Fibroblast of skin of scalp (primary cell): ENCODE results near the gene RNF150.
A peak's percentile ranks its signal among the peaks of the same experiment; 100 is the strongest.

Experiments used
- DNase-seq: peaks from one replicate; pipeline ENCODE4 v3.0.0-alpha.2; 2013

RNF150 gene

DNA sequence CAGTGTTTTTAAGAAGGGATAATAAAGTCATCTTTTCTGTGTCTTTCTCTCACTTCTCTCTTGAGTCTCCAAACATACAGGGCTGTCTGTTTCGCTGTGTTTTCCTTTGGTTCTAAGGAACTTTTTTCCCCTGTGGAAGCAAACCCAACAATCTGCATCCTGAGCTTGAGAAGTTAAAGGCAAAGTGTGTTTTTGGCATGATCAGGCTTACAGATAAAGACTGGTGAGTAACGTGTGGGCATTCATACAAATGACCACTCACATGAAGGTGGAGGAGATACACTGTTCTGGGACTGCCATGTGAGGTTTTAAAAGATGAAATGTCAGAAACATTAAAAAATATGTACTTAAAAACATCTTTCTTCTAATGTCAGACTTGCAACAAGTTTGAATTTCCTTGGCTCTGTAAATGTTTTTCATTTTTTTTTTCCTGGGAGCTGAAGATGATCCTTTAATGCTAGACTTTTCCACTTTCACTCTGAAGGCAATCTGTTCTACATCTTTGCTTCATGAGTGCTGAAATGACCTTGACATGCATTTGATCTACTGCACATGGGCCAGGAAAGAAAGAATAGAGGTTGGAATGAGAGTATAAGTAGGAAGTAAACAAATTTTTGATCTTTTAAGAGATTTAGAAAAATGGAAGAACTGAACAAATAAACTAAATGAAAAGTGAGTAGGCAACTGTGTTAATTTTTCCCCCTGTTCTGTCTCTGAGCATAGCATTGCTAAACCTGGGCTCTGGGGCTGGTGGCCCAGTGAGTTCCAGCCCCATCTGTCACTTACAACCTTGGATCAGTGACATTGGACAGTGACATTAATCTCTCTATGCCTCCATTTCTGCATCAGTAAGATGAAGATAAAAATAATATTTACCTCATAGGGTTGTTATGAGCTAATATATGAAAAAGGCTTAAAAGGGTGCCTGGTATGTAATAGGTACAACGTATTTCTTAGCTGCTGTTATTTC, 226.0 kb downstream of the RNF150 start:
- no peak for DNase-seq

DNA sequence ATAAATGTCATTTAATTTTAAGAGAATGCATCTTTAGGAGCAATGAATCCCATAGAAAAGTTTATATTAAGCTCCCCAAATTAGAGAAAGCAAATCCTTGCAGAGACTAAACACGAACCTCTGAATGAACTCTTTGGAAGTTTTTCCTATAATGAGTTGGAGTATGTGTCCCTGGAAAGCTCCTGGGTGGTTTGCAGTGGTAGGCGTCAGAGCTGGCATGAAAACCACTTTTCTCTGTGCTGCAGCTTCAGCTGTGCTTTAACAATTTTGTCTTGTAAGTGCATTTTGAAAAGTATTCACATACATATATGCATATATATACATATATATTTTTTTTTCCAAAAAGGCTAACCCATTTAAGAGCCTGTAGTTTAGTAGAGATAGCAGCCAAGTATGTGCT, 228.4 kb downstream of the RNF150 start:
- no peak for DNase-seq

DNA sequence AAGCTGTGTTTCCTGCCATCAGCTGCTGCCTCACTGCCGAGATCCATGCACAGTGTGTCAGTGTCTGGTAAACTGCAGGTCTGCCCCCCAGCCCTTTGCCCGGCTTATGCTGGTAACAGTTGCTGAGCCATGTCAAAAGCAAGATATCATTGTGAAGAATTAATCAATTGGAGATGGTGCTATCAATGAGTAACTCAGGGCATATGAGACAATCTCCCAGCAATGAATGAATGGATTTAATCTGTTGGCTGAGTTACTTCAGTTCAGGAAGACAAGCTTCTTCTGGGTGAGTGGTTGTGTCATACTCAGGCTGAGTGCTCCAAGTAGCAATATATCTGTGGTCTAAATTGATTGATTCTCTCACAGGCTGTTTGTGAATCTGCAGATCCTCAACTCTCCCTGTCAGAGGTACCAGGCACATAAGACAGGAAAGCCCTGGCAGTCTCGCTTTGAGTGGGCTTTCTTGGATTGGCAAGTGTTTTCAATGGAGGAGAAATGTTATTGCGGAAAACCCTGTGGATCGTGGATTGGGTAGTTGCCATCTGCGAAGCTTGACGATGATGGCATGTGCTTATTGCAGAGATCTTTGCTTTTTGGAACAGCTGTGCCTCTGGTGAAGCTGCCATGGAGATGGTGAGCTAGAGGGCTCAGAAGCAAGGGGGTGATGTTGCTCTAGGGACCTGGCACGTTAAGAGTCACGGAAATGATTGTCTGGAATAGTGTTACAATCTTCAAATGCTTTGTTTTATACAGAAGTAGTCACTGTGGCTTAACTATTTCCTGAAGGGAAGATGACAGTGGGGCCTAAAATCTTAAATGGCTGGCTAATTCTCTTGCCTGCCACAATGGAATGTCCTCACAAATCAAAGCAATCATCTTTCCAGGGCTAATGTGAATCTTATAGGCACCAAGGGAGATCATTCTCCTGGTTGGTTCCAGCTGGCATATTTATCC, 229.5 kb downstream of the RNF150 start:
- DNase-seq: peak; percentile 43

DNA sequence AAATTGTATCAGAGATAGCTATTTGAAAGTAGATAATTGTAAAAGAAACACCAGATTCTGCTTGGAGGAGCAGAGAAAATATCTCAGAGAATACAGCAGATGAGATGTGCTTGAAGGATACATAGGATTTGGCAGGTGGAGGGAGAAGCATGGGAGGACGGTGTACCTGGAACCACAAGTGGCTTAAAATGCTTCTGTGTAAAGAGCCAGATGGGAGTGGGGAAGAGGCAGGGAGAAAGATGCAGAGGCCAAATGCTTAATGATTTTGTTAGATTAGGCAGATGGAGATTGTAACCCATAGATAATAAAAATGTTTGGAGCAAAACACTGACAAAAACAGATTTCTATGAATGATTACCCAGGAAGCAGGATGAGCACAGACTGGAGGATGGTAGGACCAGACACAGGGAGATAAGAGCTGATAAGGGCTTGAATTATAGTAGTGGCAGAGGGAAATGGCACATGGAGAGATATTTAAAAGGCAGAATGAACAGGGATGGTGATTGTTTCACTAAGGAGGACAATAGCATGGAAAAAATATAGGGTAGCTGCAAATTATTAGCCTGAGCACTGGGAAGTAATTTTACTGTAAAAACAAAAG, 231.4 kb downstream of the RNF150 start:
- no peak for DNase-seq

DNA sequence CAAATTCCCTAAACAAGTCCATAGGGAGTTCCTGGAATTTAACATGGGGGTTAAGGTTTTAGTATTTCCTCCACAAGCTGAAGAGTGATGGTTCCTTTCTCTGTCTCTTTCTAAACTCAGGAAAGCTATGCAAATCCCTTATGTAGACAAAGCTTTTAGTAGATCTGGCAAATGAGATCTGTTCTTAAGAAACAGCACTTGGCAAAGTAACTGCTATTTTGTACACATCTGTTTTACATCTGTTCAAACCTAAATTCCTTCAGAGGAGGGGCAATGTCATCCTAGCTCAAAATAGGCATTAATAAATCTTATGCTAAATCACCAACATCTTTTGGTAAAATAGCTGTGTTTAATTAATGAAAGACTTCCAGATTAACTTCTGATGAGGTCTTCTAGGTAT, 239.3 kb downstream of the RNF150 start:
- peak; percentile 76 for DNase-seq

DNA sequence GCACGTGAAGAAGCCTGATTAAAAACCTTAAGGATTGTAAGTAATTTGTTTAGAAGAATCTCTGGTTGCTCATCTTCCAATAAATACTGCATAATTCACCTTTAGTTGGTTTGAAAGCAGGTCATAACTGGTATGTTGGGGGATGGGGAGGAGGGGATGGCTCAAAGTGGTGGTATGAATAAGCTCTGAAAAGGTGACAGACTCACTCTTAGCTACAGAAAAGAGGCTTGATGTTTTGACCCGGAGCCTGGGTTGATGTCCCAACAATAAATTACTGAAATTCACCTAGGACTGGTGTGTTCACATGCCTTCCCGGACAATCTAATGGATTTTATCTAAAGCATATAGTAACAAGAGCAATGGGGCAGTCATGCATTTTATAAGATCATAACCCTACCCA, 245.2 kb downstream of the RNF150 start:
- DNase-seq: no peak

DNA sequence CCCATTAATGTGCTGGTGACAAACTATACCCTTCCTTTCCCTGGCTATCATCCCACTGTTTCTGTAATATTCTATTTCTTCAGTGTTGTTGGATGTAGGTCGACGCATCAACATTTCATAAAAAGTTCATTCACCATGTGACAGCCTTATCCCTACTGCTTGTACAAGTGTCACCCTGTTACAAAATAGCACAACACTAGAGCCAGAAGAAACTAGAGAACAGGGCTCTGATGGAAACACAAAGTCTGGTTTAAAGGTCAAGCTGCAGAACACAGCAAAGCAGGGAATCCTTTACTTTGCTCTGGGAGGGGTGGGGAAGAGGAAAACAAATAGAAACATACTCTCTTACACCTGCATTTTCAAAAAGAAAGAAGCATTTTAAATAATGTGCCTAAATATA, 245.8 kb downstream of the RNF150 start:
- no peak for DNase-seq

DNA sequence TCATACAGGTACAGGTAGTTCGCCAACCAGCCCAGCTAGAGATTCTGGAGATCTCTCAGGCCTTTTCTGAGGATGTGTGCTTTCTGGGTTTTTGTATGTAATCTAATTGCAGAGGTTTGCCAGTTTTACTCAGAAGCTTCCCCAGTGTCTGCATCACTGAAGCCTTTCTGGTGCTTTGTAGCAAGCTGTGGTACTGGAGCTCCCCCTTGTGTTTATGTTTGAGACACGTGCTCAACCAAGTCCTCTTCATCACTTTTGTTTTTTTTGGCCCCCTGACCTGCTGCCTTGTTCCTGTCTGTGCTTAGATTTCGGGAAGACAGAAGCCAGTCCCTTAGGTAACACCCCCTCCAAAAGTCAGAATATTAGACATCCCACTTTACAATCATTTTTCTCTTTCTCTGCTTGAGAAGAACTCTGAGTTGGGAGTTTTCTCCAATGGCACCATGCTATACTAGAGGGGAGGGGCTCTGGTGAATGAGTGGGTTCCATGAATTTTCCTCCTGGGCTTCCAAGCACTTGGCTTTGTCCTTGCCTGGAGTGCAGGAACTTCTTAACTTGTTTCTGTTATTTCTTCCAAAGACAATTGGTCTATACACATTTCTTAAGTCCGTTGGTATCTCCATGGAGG, 248.7 kb downstream of the RNF150 start:
- DNase-seq: peak; percentile 76

DNA sequence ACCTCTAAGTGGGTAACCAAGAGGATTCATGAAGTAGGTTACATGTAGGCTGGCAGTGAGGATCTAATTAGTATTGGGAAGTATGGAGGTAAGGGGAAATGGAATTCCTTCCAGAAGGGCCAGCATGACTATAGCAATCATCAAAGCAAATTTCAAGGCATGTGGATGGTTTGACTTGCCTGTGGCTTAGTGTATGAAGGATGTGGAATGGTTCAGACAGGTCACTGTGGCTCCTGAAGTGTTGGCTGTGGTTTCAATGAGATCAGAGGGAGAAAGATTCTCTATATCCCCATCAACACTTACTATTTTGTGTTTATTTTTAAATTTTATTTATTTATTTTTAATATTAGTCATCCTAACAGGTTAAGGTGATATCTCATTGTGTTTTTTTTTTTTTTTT, 255.5 kb downstream of the RNF150 start:
- no peak for DNase-seq

DNA sequence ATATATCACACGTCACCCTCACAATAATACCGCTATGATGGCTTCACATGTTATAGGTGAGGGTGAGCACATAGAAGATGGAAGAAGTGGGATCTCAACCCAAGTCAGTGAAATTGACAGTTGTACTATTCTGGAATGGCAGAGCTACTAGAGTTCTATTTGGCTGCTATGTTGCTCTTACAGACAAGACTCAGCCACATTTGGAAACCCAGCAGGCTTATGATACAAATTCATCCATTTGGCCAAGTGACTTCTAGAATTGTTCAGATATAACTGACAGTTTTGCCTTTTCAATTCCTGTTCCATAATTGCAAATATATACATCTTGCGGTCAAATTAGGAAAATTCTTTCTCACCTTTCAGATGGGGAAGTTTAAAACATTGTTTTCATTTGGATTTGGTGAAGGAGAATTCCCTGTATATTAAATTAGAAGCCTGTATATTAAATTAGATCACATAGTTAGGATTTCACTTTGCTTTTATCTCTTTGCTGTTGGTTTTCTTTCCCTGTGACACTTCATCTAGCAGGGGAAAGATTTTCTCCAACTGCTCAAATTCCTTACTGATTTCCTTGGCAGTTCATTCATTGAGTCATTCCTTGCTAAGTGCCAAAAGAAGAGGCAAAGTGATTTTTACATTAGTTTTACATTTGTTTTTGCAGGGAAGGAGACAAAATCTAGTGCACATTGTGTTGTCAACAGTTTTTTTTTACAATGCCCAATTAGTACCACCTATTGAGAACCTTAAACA, 256.5 kb downstream of the RNF150 start:
- DNase-seq: peak; percentile 65

DNA sequence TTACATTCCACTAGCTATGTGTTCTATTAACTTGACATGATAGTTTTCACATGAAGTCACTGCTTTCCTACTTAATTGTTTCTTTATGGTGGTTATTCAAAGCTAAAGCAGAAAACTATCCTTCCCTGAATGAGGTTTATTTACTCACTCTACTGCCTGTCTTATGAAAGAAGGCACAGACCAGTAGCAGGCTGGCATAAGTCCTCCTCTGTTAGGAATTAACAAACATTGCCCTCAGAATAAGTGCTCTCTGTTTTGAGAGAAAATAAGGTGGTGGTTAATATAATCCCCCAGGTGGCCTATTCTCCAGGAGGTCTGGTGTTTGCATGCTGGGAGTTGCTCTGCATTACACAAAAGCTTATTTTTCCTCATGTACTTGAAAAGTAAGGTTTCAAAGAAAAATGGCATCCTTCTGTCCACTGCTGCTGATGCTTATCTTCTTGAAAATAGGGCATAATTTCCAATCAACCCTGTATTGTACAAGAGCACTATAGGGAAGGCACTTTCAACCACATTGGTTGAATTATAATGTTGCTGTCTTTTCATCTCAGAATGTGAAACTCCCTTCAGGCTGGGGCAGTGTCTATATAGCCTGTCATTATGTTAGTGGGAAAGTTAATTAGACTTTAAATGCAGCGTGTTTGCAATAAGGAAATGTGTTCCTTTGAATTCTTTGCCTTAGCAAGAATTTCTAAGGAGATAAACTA, 257.4 kb downstream of the RNF150 start:
- peak; percentile 58 for DNase-seq

DNA sequence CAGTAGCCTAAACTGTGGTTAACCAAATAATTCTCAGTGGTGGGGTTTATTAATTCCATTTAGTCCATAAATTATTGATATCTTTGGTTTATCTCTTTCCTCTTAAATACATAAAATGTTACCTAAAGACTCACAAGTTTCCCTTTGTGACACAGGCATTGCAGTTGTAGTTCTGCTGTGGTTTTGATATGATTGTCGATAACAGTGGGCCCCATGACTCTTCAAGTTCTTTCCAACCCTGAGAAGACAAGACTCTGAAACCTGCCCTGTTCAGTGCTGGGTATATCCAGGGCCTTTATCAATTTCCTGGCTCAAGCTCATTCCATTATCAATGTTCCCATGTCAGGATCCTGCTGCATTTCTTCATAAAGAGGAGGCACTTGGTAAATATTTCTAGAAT, 259.2 kb downstream of the RNF150 start:
- DNase-seq: no peak

DNA sequence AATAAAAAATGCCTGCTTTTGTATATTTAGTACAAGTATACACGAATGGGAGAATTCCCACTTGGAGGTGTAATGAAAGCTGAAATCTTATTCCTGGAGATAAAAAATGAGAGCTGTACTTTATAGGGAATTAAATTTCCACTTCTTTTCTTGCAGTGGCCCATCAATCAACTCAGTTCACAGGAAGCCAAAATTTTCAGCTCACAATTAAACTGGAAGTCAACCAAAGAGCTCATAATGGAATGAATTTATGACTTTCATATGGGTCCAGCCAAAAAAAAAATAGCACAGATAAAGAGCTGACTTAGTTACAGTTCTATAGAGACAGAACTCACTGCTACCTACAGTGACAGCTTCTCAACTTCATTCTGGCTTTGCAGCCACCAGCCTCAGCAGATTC, 261.9 kb downstream of the RNF150 start:
- DNase-seq: no peak

DNA sequence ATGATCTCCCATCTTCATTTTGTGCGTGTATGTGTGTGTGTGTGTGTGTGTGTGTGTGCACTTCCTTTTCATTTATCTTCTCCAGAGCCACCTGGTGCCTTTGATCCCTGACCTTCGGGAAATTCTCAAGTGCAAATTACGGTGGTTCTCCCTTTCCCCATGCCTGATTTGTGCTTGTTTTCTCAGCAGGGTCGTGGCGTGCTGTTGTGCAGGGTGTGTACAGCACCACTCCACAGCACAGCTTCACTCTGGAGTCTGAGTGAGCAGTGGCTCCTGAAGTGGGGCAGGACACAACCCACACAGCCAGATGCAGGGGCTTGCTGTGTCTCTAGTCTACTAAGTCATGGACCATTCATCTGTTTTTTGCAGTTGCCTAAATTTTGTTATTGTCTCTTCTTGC, 262.8 kb downstream of the RNF150 start:
- no peak for DNase-seq

DNA sequence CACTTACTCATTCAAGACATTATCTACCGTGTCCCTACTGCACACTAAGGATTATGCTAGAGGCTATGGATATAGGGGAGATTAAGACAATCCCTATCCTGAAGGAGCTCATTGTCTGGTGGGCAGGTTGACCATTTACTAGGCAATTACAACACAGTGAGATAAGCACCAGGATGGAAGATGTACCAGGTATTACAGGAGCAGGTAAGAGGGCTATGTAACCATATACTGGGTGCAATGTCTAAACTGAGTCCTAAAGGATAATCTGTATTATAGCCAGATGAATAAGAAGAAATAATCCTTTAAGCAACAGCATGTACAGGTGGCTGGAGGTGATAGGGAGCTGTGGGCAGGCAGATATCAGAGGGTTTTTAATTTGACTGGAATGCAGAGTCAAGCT, 263.8 kb downstream of the RNF150 start:
- no peak for DNase-seq

DNA sequence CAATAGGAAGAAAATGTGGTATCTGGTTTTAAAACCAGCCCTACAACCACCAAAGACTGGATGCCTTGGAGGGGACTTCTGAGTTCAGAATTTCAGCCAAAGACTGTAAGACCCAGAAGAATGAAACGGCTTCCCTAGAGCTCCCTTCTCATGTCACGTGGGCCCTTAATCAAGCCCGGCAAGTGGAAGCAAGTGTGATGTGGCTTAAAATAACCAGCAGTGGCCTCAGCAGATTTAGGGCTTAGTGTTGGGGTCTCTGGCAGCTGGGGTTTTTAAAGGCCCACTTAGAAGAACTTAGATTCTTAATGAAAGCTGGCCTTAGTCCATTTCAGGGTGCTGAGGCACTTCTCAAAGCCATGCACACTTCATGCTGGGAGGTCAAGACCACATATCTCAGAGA, 265.9 kb downstream of the RNF150 start:
- no peak for DNase-seq

DNA sequence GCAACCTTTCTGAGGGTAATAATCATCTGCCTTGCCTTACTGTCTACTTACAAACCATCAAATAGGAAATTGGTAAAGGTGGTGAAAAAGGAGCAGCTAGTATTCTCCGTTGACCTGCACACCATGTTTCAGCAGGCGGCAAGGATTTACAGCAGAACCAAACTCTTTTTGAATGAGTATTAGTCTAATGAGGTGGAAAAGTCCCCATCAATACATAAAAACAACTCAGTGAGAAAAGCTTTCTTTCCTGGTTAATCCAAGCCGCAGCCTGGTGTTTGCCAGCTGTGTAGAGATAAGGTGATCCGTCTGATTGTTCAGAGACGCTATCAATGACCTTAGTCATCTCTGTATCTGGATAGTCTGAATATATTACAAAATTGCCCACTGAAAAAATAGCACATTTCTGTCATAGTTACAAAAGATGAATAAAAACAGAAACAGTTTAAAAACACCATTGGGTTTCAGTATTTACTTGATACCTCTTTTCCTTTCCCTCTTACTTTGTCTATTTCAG, 266.7 kb downstream of the RNF150 start:
- DNase-seq: no peak

DNA sequence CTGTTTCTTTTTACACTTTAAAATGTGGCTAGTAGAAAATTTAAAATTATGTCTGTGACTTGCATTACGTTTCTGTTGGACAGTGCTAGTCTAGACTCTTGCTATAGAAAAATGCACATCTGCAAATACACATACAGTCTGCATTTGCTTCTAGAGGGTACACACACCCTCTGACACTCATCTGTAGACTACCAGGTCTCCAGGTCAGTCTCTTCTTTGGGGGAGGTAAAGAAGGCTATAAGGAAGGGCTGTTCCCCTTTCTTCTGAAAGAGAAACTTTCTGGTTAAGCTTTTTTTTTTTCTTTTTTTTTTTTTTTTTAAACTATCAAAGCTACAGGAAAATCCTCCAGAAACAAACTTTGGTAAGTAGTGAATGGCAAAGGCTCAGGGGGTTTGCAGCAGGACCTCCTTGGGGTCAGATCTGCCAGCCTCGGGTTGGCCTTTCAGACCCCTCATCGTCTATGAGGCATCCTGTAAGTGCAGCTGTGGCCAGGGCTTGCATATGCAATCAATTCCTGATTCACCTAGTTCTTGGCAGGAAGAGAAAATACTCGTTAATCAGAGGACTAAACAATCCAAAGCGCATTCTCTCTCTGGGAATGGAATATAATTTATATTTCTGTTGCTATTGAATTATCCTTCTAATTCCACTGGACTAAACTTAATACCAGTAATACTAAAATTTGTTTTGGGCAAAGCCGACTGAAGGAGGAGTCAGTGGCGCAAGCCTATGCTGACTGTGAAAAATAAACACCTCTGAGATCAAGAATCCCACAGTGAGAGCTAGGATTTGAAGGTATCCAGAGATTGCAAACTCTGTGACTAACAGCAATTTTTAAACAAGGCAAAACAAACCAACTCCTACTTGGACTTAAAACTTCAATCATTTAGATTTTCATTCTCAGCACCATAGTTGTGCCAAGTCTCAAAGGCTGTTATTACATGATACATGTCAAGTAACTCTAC, 267.7 kb downstream of the RNF150 start:
- no peak for DNase-seq

DNA sequence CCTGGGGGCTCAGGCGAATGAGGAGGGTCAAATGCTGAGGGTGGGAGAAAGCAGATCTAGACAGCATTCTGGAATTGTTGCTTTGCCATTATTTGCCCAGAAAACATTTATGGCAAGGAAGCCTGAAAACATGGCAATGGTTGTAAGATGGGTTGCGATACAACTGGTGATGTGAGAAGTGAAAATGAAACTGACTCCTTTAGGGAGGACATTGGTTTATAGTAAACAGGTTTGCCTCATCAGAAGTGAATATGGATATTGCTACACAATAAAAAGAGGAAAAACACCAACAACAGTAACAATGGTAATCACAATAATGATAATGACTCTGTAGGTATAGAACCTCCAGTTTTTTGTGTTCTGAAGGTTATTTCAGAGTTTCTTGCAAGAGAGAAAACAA, 270.1 kb downstream of the RNF150 start:
- DNase-seq: no peak

DNA sequence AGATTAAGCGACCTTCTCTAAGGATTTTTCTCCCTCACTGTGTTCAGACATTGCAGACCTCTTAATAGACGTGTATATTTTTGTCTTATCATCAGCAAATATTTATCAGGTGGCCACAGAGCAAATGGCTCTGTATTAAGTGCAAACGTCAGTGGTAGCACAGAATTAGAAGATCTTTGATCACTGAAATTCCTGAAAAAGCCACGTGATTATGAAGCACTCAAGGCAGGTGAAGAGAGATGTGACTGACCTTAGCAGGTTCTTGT, 271.2 kb downstream of the RNF150 start:
- DNase-seq: no peak
